GM10266 (cell line): ENCODE results near the gene TIMP2.
A peak's percentile ranks its signal among the peaks of the same experiment; 100 is the strongest.

Source experiments
- DNase-seq: peaks from one replicate; pipeline ENCODE4 v3.0.0; 2012; ENCODE audit errors: extremely low spot score
- TF ChIP-seq, protein P1 (sequence below): IDR thresholded peaks from 2 replicates; pipeline ENCODE4 v1.5.1; 2012; ENCODE audit warnings: mild to moderate bottlenecking, low read depth; ENCODE audit not compliant: control insufficient read depth, insufficient read depth; ENCODE audit errors: missing control alignments

The TIMP2 gene

DNA sequence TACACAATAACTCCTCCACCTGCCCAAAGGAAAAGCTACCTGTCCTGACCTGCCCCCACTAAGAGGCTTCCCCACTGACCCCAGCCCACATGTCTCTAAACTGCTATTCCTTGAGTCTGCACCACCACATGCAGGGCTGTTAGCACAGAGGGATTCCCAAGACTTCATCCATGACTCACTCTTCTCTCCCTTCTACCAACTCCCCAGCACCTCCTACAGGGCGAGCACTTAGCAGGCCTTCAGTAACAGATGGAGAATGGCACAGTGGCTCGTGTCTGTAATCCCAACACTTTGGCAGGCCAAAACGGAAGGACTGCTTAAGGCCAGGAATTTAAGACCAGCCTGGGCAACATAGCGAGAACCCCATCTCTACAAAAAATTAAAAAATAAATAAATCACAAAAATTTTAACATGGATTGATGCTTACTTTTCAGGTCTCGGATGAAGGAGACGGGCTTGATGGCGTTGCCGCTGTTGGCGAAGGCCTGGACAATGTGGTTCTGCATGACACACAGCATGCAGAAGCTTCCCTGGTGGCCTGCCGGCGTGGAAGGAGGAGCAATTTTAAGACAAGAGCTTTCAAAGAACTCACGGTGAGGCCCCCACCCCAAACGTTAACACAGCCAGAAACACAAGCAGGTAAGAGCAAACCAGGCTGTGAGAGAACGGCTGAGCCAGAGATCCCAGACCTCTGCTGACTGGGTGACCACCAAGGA, 96.6 kb downstream of the TIMP2 start:
- DNase-seq: no peak
- TF ChIP-seq, protein P1, sequence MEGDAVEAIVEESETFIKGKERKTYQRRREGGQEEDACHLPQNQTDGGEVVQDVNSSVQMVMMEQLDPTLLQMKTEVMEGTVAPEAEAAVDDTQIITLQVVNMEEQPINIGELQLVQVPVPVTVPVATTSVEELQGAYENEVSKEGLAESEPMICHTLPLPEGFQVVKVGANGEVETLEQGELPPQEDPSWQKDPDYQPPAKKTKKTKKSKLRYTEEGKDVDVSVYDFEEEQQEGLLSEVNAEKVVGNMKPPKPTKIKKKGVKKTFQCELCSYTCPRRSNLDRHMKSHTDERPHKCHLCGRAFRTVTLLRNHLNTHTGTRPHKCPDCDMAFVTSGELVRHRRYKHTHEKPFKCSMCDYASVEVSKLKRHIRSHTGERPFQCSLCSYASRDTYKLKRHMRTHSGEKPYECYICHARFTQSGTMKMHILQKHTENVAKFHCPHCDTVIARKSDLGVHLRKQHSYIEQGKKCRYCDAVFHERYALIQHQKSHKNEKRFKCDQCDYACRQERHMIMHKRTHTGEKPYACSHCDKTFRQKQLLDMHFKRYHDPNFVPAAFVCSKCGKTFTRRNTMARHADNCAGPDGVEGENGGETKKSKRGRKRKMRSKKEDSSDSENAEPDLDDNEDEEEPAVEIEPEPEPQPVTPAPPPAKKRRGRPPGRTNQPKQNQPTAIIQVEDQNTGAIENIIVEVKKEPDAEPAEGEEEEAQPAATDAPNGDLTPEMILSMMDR: peak; percentile 17

DNA sequence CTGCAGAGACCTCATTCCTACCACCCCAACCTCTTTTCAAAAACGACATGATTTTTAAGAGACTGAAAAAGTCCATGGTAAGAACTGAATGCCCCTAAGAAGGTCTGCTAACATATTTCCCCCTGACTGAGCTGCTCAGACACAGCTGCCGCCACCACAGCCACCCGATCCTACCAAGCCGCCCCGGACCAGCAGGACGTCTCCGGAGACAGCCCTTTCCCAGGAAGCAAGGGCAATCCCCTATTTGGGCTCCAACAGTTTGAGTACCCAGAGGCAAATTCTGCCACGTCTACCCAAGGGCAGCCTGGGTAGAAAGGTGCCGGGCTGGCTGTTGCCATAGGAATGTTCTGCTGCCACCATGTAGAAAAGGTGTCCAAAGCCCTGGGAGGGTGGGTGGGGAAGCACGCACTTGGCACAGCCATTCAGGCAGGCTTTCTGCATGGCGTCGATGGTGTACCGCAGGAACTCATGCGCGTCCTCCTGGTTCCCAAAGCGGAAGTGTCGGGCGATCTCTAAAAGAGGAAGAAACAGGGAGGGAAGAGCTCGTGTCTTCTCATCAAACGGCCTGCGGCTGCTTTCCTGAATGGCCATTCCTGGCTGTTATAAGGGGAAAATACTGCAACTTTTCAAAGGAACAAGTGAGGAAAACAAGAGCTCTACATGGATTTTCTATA, 98.2 kb downstream of the TIMP2 start:
- TF ChIP-seq, protein P1: no peak
- DNase-seq: no peak

DNA sequence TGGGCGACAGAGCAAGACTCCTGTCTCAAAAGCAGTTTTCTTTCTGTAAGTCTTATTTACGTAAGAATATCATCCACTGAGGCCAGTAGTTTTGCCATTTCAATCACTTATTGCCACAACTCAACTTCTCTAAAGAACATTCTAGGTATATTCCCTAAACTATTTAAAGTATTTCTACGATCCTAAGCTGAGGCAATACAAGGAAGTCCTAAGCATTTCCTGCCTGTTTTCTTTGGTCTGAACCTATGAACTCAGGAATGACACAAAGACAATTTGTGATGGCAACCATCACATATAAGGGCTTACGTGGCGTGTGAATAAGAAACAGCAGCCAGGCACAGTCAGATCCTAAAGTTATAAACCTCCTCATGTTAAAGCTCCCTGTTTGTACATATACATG, 98.8 kb downstream of the TIMP2 start:
- TF ChIP-seq, protein P1: no peak
- no peak for DNase-seq

DNA sequence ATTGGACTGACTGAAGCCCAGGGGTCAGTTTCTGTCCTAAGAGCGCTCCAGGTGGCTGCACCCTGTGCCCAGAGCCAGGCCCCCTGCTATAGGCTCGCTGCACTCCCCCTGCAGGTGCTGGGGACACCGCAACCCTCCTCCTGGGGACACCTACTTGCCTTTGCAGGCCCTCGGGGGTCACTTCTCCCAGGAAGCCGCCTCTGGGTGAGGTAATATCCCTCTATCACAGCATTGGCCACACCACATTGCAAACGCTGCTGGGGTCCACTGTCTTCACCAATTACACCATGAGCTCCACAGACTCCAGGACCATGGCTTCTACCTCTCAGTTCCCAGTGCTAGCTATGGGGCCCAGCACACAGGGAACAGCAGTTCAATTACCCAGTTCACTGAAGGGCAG, 99.5 kb downstream of the TIMP2 start:
- DNase-seq: no peak
- TF ChIP-seq, protein P1: no peak

DNA sequence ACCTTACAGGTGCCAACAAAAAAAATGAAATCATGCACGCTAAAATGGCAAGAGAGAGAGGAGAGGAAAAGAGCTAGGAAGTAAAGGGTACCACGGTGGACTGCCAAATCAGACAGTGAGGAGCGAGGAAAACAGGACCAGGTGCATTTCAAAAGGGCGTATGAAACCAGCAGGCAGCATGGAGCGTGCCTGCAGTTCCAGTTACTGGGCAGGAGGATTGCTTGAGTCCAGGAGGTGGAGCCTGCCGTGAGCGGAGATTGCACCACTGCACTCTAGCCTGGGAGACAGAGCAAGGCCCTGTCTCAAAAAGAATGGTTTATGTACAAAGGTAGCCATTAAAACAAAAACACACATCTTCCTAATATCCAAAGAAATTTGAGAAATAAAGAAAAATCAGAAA, 100.9 kb downstream of the TIMP2 start:
- TF ChIP-seq, protein P1: no peak
- DNase-seq: no peak

DNA sequence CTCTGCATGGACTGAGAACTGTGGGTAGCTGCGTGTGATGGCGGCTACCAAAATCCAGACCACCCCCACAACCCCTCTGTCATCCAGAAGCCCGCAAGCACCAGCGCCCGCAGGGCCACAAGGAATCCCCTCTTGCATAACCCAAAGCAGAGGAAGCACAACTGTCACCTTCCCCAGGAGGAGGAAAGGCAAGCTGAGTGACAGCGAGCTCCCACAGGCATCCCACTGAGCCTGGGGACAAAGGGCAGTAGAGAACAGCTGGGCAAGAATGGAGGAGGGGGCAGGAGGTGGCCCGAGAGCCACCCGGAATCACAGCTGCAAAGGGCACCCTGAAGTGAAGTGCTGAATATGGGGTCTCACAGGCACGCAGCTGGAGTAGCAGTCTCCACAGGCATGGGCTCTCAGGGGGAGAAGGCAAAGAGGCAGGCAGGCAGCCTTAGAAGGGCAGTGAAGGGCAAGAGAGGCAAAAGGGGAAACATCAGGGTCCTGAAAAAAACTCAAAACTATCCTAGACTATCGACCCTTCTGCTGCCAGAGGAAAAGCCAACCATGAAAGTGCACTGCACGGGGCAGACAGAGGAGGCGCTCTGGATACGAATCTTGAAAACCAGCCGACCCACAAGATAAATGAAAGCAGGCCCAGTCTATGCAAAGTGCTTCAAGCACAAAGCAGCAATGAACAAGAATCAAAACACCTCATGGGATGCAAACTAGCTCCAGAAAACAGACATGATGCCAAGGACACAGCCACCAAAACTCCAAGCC, 101.7 kb downstream of the TIMP2 start:
- TF ChIP-seq, protein P1: no peak
- no peak for DNase-seq
